ENCODE measurements around the gene NME7.
"Not testable (repeated sequence)": the region's sequence is repeated elsewhere in the genome, so short reads cannot be mapped to it uniquely, and the experiment has no call there.

NME7 gene

GRCh38 chr1:169367686-169368405 lies at the start of gene NME7, which contains the start of gene BLZF1:
Gene NME7 (minus strand): TSS chr1:169367797. CDS start chr1:169367710, 87 bp downstream.
Gene BLZF1 (plus strand): TSS chr1:169368195. CDS start chr1:169369523, 1,328 bp downstream.
- peak; percentile 41 to 98 (median 89) for DNase-seq

GRCh38 chr1:169414952-169415351 lies 47.4 kb upstream of the NME7 start:
- no peak for DNase-seq

- not testable (repeated sequence) for DNase-seq
These were observed 40.7 kb upstream of the NME7 start for GRCh38 chr1:169408340-169408739.

GRCh38 chr1:169402578-169402977 lies 35.0 kb upstream of the NME7 start:
- DNase-seq, result not testable (repeated sequence)

- no peak for DNase-seq
These were observed 28.4 kb upstream of the NME7 start for GRCh38 chr1:169395955-169396354.

GRCh38 chr1:169392406-169392805 lies 24.8 kb upstream of the NME7 start:
- DNase-seq, result no peak

- no peak for DNase-seq
These were observed 22.7 kb upstream of the NME7 start for GRCh38 chr1:169390303-169390702.

GRCh38 chr1:169387399-169387798 lies 19.8 kb upstream of the NME7 start:
- no peak for DNase-seq

GRCh38 chr1:169383449-169383848 lies 15.9 kb upstream of the NME7 start:
- no peak for DNase-seq

GRCh38 chr1:169381162-169381561 lies 13.6 kb upstream of the NME7 start:
- DNase-seq, result no peak

- DNase-seq, result no peak
These were observed 3.8 kb upstream of the NME7 start for GRCh38 chr1:169371404-169371803.

GRCh38 chr1:169368406-169368769 lies 791 bp upstream of the NME7 start:
- DNase-seq, result peak in 4 of 51 donors; percentile 5 to 51 (median 18)

- peak in 1 of 51 donors; percentile 3 for DNase-seq
These were observed 406 bp downstream of the NME7 start for GRCh38 chr1:169367096-169367685.

- DNase-seq, result no peak
These were observed 2.6 kb downstream of the NME7 start for GRCh38 chr1:169364948-169365347.

- DNase-seq, result no peak
These were observed 4.4 kb downstream of the NME7 start for GRCh38 chr1:169363046-169363730.

GRCh38 chr1:169361281-169361680 lies 6.3 kb downstream of the NME7 start:
- peak in 2 of 51 donors; percentile 2 for DNase-seq

GRCh38 chr1:169360415-169360814 lies 7.2 kb downstream of the NME7 start:
- DNase-seq, result no peak

- DNase-seq, result peak in 4 of 51 donors; percentile 3 to 41 (median 6)
These were observed 19.1 kb downstream of the NME7 start for GRCh38 chr1:169348383-169349036.

GRCh38 chr1:169347688-169348382 lies 19.8 kb downstream of the NME7 start:
- no peak for DNase-seq

- no peak for DNase-seq
These were observed 21.5 kb downstream of the NME7 start for GRCh38 chr1:169346036-169346589.

- no peak for DNase-seq
These were observed 22.1 kb downstream of the NME7 start for GRCh38 chr1:169345511-169345910.
